Effector memory CD4-positive, alpha-beta T cell (primary cell): ENCODE measurements around the gene UCKL1.
"Not testable (repeated sequence)": the region's sequence is repeated elsewhere in the genome, so short reads cannot be mapped to it uniquely, and the experiment has no call there.

Experiments
- DNase-seq, 3 donors: peaks; one replicate each; pipeline ENCODE4 v3.0.0-alpha.2; 2020
- H3K27ac ChIP-seq: 2 replicates; pipeline ENCODE4 v1.7.0; 2013; ENCODE audit warnings: mild to moderate bottlenecking, low read length, moderate library complexity; ENCODE audit not compliant: insufficient read depth, poor library complexity, severe bottlenecking
- H3K27me3 ChIP-seq: replicated peaks from 2 replicates; pipeline ENCODE4 v1.7.0; 2013; ENCODE audit warnings: mild to moderate bottlenecking, low read length; ENCODE audit not compliant: insufficient read depth, control insufficient read depth, poor library complexity, severe bottlenecking
- H3K36me3 ChIP-seq: 2 replicates; pipeline ENCODE4 v1.7.0; 2013; ENCODE audit warnings: mild to moderate bottlenecking, low read length, moderate library complexity; ENCODE audit not compliant: control insufficient read depth, insufficient read depth
- H3K4me1 ChIP-seq: 2 replicates; pipeline ENCODE4 v1.7.0; 2013; ENCODE audit warnings: low read length, mild to moderate bottlenecking; ENCODE audit not compliant: control insufficient read depth, insufficient read depth, poor library complexity, severe bottlenecking
- H3K4me3 ChIP-seq: 2 replicates; pipeline ENCODE4 v1.7.0; 2013; ENCODE audit warnings: low read length, low read depth, mild to moderate bottlenecking; ENCODE audit not compliant: insufficient read depth, poor library complexity, severe bottlenecking
- H3K9me3 ChIP-seq: 2 replicates; pipeline ENCODE4 v1.7.0; 2013; ENCODE audit warnings: mild to moderate bottlenecking, low read length, moderate library complexity; ENCODE audit not compliant: control insufficient read depth

Gene UCKL1

GRCh38 chr20:63934271-63935068 is 21.7 kb downstream of the UCKL1 start:
- no peak overlapping the region for H3K4me3 ChIP-seq
- peaks cover 63% of the 10 kb centered on the region for H3K36me3 ChIP-seq
- no peak overlapping the region for H3K27ac ChIP-seq
- no peak for DNase-seq
- H3K4me1 ChIP-seq: peaks cover 4% of the 10 kb centered on the region
- H3K27me3 ChIP-seq: no peaks in the 10 kb centered on the region
- H3K9me3 ChIP-seq: no peaks in the 10 kb centered on the region

- no peaks in the 10 kb centered on the region for H3K27me3 ChIP-seq
- H3K4me1 ChIP-seq: no peaks in the 10 kb centered on the region
- peaks cover 70% of the 10 kb centered on the region for H3K36me3 ChIP-seq
- H3K27ac ChIP-seq: no peak overlapping the region
- H3K9me3 ChIP-seq: no peaks in the 10 kb centered on the region
- no peak for DNase-seq
- H3K4me3 ChIP-seq: no peak overlapping the region
Measured at GRCh38 chr20:63933646-63934045, 22.6 kb downstream of the UCKL1 start.

- H3K27ac ChIP-seq: no peak overlapping the region
- peaks cover 79% of the 10 kb centered on the region for H3K36me3 ChIP-seq
Measured at GRCh38 chr20:63932606-63933160, 23.5 kb downstream of the UCKL1 start.

GRCh38 chr20:63931735-63932134 is 24.5 kb downstream of the UCKL1 start:
- Histone ChIP-seq H3K36me3 (peaks cover 79% of the 10 kb centered on the region), H3K9me3 (no peaks in the 10 kb centered on the region), H3K27ac (no peak overlapping the region), H3K4me3 (no peak overlapping the region), H3K27me3 (no peaks in the 10 kb centered on the region), H3K4me1 (no peaks in the 10 kb centered on the region)
- DNase-seq: no peak

More at GRCh38 chr20:63932606-63933160, 23.5 kb downstream of the UCKL1 start:
- H3K4me1 ChIP-seq: no peaks in the 10 kb centered on the region
- no peaks in the 10 kb centered on the region for H3K27me3 ChIP-seq
- DNase-seq: no peak
- no peak overlapping the region for H3K4me3 ChIP-seq
- H3K9me3 ChIP-seq: no peaks in the 10 kb centered on the region

- DNase-seq: no peak
- H3K4me3 ChIP-seq: no peak overlapping the region
- H3K9me3 ChIP-seq: no peaks in the 10 kb centered on the region
- H3K36me3 ChIP-seq: peaks cover 77% of the 10 kb centered on the region
- H3K27ac ChIP-seq: no peak overlapping the region
- no peaks in the 10 kb centered on the region for H3K4me1 ChIP-seq
- H3K27me3 ChIP-seq: no peaks in the 10 kb centered on the region
Measured at GRCh38 chr20:63930971-63931553, 25.2 kb downstream of the UCKL1 start.

- H3K4me1 ChIP-seq, H3K27ac ChIP-seq, H3K27me3 ChIP-seq, H3K4me3 ChIP-seq, DNase-seq, H3K9me3 ChIP-seq: not testable (repeated sequence)
- H3K36me3 ChIP-seq: peaks cover 61% of the 10 kb centered on the region
Measured at GRCh38 chr20:63929473-63929883, 26.7 kb downstream of the UCKL1 start.

GRCh38 chr20:63929071-63929470 is 27.1 kb downstream of the UCKL1 start:
- H3K4me1 ChIP-seq: no peaks in the 10 kb centered on the region
- no peaks in the 10 kb centered on the region for H3K9me3 ChIP-seq
- no peak overlapping the region for H3K4me3 ChIP-seq
- no peaks in the 10 kb centered on the region for H3K27me3 ChIP-seq
- H3K27ac ChIP-seq: no peak overlapping the region
- no peak for DNase-seq
- peaks cover 59% of the 10 kb centered on the region for H3K36me3 ChIP-seq

- peaks cover 34% of the 10 kb centered on the region for H3K36me3 ChIP-seq
- no peaks in the 10 kb centered on the region for H3K27me3 ChIP-seq
- H3K27ac ChIP-seq: no peak overlapping the region
- no peak overlapping the region for H3K4me3 ChIP-seq
- no peaks in the 10 kb centered on the region for H3K4me1 ChIP-seq
- no peaks in the 10 kb centered on the region for H3K9me3 ChIP-seq
- DNase-seq: no peak
Measured at GRCh38 chr20:63926298-63926697, 29.9 kb downstream of the UCKL1 start.

- Histone ChIP-seq H3K27ac (no peak overlapping the region), H3K36me3 (peaks cover 15% of the 10 kb centered on the region)
Measured at GRCh38 chr20:63924241-63924640, 32.0 kb downstream of the UCKL1 start.

GRCh38 chr20:63923651-63924050 is 32.6 kb downstream of the UCKL1 start:
- no peaks in the 10 kb centered on the region for H3K27me3 ChIP-seq
- H3K27ac ChIP-seq: no peak overlapping the region
- H3K4me3 ChIP-seq: no peak overlapping the region
- peaks cover 12% of the 10 kb centered on the region for H3K36me3 ChIP-seq
- H3K9me3 ChIP-seq: no peaks in the 10 kb centered on the region
- H3K4me1 ChIP-seq: no peaks in the 10 kb centered on the region
- no peak for DNase-seq

More at GRCh38 chr20:63924241-63924640, 32.0 kb downstream of the UCKL1 start:
- DNase-seq: no peak
- Histone ChIP-seq H3K4me1 (no peaks in the 10 kb centered on the region), H3K9me3 (no peaks in the 10 kb centered on the region), H3K27me3 (no peaks in the 10 kb centered on the region), H3K4me3 (no peak overlapping the region)
